NCI-H1417 (cell line): ENCODE data around the gene ARGLU1.

ENCODE experiments used
- DNase-seq, 3 experiments: peaks; one replicate each; lab custom pipeline; 2025; lab: John Stamatoyannopoulos, UW

Gene ARGLU1

GRCh38 chr13:106541826-106542225 lies 26.1 kb downstream of the ARGLU1 start:
- DNase-seq, result no peak

GRCh38 chr13:106540613-106541012 lies 27.3 kb downstream of the ARGLU1 start:
- DNase-seq, result no peak

- DNase-seq, result no peak
Observed at GRCh38 chr13:106537521-106537920, 30.4 kb downstream of the ARGLU1 start.

GRCh38 chr13:106536244-106537034 lies 31.5 kb downstream of the ARGLU1 start:
- DNase-seq, result peak; percentile 86 to 98 (median 93)

GRCh38 chr13:106535552-106536243 lies 32.2 kb downstream of the ARGLU1 start, which contains the start of gene EFNB2:
Gene EFNB2, minus strand, starts transcription at chr13:106535662. Its CDS starts 698 bp downstream, at chr13:106534964.
- peak; percentile 97 to 100 (median 99) for DNase-seq

GRCh38 chr13:106534639-106535551 lies 33.0 kb downstream of the ARGLU1 start:
- DNase-seq, result peak; percentile 56 to 82 (median 68)

- peak; percentile 60 to 75 (median 74) for DNase-seq
Observed at GRCh38 chr13:106533943-106534638, 33.8 kb downstream of the ARGLU1 start.

GRCh38 chr13:106533101-106533942 lies 34.6 kb downstream of the ARGLU1 start:
- peak; percentile 82 to 90 (median 86) for DNase-seq

GRCh38 chr13:106532111-106532929 lies 35.6 kb downstream of the ARGLU1 start:
- peak in 1 of 3 experiments; percentile 37 for DNase-seq

- peak in 1 of 3 experiments; percentile 52 for DNase-seq
Observed at GRCh38 chr13:106530980-106531481, 36.9 kb downstream of the ARGLU1 start.

GRCh38 chr13:106530171-106530851 lies 37.6 kb downstream of the ARGLU1 start:
- peak in 1 of 3 experiments; percentile 24 for DNase-seq

- no peak for DNase-seq
Observed at GRCh38 chr13:106529415-106530170, 38.3 kb downstream of the ARGLU1 start.

- DNase-seq, result no peak
Observed at GRCh38 chr13:106528718-106529414, 39.1 kb downstream of the ARGLU1 start.

GRCh38 chr13:106527826-106528225 lies 40.1 kb downstream of the ARGLU1 start:
- peak; percentile 28 to 87 (median 81) for DNase-seq

- no peak for DNase-seq
Observed at GRCh38 chr13:106527445-106527801, 40.5 kb downstream of the ARGLU1 start.

GRCh38 chr13:106526738-106527444 lies 41.0 kb downstream of the ARGLU1 start:
- no peak for DNase-seq

GRCh38 chr13:106525865-106526264 lies 42.1 kb downstream of the ARGLU1 start:
- DNase-seq, result no peak
